Iris pigment epithelial cell (primary cell): ENCODE results near the gene ADIPOQ.
"Not testable (repeated sequence)": the region's sequence is repeated elsewhere in the genome, so short reads cannot be mapped to it uniquely, and the experiment has no call there.

Source experiments
- DNase-seq: peaks from one replicate; pipeline ENCODE4 v3.0.0-alpha.2; 2011; ENCODE audit warnings: low read depth

ADIPOQ gene

GRCh38 chr3:186873796-186874195 lies 31.3 kb downstream of the ADIPOQ start:
- not testable (repeated sequence) for DNase-seq

- not testable (repeated sequence) for DNase-seq
Observed at GRCh38 chr3:186874216-186874615, 31.7 kb downstream of the ADIPOQ start.

DNA sequence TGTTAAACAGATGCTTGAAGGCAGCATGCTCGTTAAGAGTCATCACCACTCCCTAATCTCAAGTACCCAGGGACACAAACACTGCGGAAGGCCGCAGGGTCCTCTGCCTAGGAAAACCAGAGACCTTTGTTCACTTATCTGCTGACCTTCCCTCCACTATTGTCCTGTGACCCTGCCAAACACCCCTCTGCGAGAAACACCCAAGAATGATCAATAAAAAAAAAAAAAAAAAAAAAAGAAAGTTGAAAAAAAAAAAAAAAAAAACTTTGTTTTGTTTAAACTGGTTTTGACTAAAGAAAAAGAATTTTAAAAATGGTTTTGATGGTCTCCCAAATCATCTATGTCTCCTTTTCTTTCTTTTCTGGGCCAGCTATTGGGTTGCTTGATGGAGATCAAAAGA lies 32.3 kb downstream of the ADIPOQ start:
- not testable (repeated sequence) for DNase-seq

DNA sequence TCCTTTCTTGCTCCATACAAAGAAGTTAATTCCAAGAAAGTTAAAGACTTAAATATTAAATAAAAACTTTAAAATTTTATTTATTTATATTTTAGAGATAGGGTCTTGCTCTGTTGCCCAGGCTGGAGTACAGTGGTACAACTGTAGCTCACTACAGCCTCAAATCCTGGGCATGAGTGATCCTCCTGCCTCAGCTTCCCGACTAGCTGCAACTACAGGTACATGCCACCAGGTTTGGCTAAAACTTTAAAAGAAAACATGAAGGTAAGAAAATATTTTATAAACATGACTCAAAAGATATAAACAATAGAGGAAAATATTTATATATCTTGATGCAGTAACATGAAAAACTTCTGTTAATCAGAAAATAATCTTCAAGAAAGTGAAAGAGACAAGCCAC lies 33.2 kb downstream of the ADIPOQ start:
- no peak for DNase-seq

GRCh38 chr3:186879781-186880180 lies 37.3 kb downstream of the ADIPOQ start:
- no peak for DNase-seq

DNA sequence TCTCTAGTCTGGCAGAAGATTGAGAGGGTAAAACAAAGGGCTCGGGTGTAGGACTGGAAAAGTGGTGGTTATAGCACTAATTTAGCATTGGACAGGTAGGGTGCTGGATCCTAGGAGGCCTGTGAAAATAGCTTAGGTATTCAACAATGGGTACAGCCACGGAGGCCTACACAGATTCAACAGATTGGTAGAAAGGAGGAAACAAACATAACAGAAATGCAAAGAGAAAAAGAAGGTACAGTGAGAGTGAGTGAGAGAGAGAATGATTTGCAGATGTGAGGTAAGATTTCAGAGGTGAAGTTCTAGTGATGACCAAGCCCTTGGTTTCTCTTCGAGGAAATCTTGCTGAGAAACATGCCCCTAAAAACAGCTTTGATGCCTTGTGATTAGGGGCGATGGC lies 37.9 kb downstream of the ADIPOQ start:
- DNase-seq = no peak

GRCh38 chr3:186882150-186882524 lies 39.6 kb downstream of the ADIPOQ start:
- no peak for DNase-seq

DNA sequence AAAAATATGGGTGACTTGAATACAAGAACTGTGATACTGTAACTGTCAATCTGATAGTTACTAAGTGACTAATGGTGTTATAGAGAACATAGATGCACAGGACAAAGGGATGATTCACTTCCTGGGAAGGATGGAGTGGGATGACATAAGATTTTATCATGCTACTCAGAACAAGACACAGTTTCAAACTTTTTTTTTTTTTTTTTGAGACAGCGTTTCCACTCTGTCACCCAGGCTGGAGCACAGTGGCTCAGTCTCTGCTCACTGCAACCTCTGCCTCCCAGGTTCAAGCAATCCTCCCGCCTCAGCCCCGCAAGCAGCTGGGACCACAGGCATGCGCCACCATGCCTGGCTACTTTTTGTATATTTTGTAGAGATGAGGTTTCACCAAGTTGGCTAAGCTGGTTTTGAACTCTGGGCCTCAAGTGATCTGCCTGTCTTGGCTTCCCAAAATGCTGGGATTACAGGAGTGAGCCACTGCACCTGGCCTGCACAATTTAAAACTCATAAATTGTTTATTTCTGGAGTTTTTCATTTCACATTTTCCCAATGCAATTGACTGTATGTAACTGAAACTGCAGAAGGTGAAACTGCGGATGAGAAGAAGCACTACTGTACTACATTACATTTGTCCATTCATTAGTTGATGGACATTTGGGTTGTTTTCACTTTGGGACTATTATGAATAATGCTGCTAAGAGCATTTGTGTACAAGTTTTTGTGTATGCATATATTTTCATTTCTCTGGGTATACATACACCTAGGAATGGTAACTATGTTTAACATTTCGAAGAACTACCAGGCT lies 40.6 kb downstream of the ADIPOQ start:
- DNase-seq = peak; percentile 89

- DNase-seq = no peak
Observed at GRCh38 chr3:186883686-186884058, 41.2 kb downstream of the ADIPOQ start.

DNA sequence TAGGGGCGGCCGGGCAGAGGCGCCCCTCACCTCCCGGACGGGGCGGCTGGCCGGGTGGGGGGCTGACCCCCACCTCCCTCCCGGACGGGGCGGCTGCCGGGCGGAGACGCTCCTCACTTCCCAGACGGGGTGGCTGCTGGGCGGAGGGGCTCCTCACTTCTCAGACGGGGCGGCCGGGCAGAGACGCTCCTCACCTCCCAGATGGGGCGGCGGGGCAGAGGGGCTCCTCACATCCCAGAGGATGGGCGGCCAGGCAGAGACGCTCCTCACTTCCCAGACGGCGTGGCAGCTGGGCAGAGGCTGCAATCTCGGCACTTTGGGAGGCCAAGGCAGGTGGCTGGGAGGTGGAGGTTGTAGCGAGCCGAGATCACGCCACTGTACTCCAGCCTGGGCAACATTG lies 42.4 kb downstream of the ADIPOQ start:
- not testable (repeated sequence) for DNase-seq

DNA sequence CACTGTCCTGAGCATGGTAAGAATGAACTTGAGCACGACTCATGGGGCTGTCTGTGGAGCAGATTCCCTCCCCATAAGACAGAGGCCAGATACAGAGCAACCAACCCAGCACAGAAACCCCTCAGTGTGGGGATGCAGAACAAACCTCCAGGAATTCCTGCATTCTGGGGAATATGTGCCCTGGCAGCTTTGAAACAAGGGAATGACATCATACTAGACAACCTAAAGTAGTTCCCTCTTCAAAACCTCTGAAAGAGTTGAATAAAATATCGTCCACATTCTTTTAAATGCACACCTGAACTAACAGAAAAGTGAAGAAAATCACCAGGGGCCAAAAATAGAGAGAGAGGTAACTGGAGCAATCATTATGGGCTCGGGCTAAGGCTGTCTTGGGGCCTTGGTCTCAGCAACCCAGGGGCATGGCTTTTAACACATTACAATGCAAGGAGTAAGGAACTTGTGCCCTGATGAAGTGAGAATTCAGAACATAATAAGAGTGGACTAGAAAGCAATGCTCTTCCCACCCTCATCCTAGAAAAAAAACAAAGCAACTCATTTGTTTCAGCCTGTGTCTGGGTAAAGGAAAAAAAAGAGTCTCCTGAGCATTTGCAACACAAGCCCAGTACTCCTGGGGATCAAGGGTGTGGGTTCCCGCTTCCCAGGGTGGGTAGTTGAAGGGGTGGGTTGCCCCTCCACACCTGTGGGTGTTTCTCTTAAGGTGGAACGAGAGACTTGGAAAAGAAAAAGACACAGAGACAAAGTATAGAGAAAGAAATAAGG lies 43.9 kb downstream of the ADIPOQ start:
- no peak for DNase-seq

GRCh38 chr3:186887507-186887938 lies 45.0 kb downstream of the ADIPOQ start:
- DNase-seq = not testable (repeated sequence)

- DNase-seq = no peak
Observed at GRCh38 chr3:186888569-186888968, 46.1 kb downstream of the ADIPOQ start.

GRCh38 chr3:186889698-186890097 lies 47.2 kb downstream of the ADIPOQ start:
- DNase-seq = not testable (repeated sequence)

GRCh38 chr3:186890911-186891310 lies 48.4 kb downstream of the ADIPOQ start:
- no peak for DNase-seq

DNA sequence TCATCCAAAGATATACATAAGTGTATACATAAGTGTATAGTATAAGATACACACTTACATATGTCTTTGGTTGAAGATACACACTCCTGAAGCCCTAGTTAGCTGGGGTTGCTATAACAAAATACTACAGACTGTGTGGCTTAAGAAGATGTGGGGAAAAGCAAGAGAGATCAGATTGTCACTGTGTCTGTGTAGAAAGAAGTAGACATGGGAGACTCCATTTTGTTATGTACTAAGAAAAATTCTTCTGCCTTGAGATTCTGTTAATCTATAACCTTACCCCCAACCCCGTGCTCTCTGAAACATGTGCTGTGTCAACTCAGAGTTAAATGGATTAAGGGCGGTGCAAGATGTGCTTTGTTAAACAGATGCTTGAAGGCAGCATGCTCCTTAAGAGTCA lies 50.6 kb downstream of the ADIPOQ start:
- DNase-seq = not testable (repeated sequence)

DNA sequence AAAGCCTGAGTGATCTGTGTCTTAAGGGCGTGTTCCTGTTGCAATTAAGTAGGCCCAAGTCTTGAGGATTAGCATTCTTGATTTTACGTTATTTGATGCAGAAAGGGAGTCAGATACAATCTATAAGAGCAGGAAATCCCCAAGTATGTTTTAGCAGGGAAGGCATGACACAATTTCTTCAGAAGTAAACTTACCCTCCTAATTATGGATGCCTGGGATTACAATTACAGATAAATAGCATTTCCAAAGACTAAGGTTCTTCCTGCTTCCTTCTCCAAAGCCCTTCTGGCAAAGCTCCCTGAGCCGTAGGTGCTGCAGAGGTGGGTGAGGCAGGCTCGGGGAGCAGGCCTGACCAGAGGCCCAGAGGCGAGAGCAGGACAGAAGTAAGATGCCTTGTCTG lies 52.9 kb downstream of the ADIPOQ start:
- no peak for DNase-seq

GRCh38 chr3:186896006-186896405 lies 53.5 kb downstream of the ADIPOQ start:
- DNase-seq = no peak

- no peak for DNase-seq
Observed at GRCh38 chr3:186896875-186897274, 54.4 kb downstream of the ADIPOQ start.

DNA sequence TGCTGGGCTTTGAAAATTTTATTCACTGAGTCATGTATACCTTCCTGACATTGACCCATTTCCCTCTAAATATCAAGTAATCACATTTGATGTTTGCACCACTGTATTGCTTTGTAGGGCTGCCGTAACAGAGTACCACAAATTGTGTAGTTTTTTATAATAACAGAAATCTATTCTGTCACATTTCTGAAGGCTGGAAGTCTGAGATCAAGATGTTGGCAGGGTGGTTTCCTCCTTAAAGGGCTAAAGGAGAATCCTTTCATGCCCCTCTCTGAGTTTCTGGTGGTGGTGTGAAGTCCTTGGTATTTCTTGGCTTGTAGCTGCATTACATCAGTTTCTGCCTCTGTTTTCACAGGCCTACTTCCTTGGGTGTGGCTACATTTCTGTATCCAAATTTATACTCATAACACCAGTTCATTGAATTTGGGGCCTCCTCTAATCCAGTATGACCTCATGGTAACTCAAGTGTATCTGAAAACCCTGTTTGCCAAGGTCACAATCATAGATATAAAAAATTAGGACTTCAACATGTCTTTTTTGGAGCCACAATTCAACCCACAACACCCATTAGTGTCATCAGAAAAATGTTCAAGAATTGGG lies 58.7 kb downstream of the ADIPOQ start:
- DNase-seq = peak; percentile 17

DNA sequence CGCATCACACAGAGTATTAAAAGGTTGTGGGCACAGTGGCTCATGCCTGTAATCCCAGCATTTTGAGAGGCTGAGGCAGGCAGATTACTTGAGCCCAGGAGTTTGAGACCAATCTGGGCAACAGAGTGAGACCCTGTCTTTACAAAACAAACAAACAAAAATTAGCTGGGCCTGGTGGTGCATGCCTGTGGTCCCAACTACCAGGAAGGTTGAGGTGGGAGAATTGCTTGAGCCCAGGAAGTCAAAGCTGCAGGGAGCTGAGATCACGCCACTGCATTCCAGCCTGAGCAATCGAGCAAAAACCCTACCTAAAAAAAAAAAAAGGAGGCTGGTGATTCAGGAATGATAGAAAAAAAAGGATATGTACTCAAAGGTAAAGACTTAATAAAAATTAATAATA lies 59.6 kb downstream of the ADIPOQ start:
- peak; percentile 55 for DNase-seq

GRCh38 chr3:186902713-186903112 lies 60.2 kb downstream of the ADIPOQ start:
- no peak for DNase-seq

- DNase-seq = not testable (repeated sequence)
Observed at GRCh38 chr3:186903676-186904075, 61.2 kb downstream of the ADIPOQ start.
